Measurements from ENCODE around the gene LARP4B. TPM values are rescaled to one million over a fixed set of nuclear protein-coding genes. Genes with fewer than 3 reads are reported as not detected.
A peak's percentile ranks its signal among the peaks of the same experiment; 100 is the strongest.

The LARP4B gene
- total and polyA plus RNA-seq, 2 donors (not counting 1 experiment from before 2014, with no cell fraction given) = 35.6 to 129 TPM

GRCh38 chr10:846126-846685 lies 85.3 kb downstream of the LARP4B start:
- peaks cover 2 to 56% of the 10 kb centered on the region in 2 experiments for H3K36me3 ChIP-seq (replicated peaks in 1 of 2; ENCODE audit: control extremely low read depth in 1 of 2, control insufficient read depth in 1 of 2, extremely low read depth in 1 of 2, insufficient read depth in 2 of 2, low read length in 1 of 2)
- H2AFZ ChIP-seq (ENCODE audit: insufficient read depth, low read depth, low read length, poor library complexity, severe bottlenecking) = no peak overlapping the region
- H4K20me1 ChIP-seq (ENCODE audit: control insufficient read depth, insufficient read depth, low read length, poor library complexity, severe bottlenecking) = peaks cover 31% of the 10 kb centered on the region
- peaks cover 92% of the 10 kb centered on the region for H3K79me2 ChIP-seq (ENCODE audit: control insufficient read depth, insufficient read depth, low read length)
- no peak for ATAC-seq (ENCODE audit: low read depth)
- CTCF ChIA-PET = no interaction called here
- H3K4me1 ChIP-seq (ENCODE audit: control insufficient read depth in 2 of 2, insufficient read depth in 2 of 2, low read length in 2 of 2) = peaks cover 4 to 5% of the 10 kb centered on the region in 2 donors
- Mint-ChIP-seq H3K4me3 (no peak overlapping the region), H3K4me1 (peaks cover 32% of the 10 kb centered on the region), H3K27ac (no peak overlapping the region), H3K27me3 (no peaks in the 10 kb centered on the region), H3K9me3 (ENCODE audit: insufficient read depth) (peaks cover 4% of the 10 kb centered on the region)
- intact Hi-C loops (cut with micrococcal nuclease) = no loop called here
- peaks cover 0 to 3% (median 0%) of the 10 kb centered on the region in 3 donors for H3K9me3 ChIP-seq (ENCODE audit: control extremely low read depth in 1 of 3, control insufficient read depth in 2 of 3, insufficient read depth in 1 of 3, low read length in 2 of 3)
- no peak overlapping the region for H3K27ac ChIP-seq (ENCODE audit: low read length in 2 of 2)
- H3K4me2 ChIP-seq (replicated peaks; ENCODE audit: low read depth, low read length, poor library complexity, severe bottlenecking) = no peak overlapping the region
- no peak for DNase-seq
- H3K4me3 ChIP-seq (ENCODE audit: control extremely low read depth in 1 of 5, extremely low read depth in 1 of 5, insufficient read depth in 1 of 5, low read depth in 2 of 5, low read length in 4 of 5) = no peak overlapping the region
- WGBS (ENCODE audit: insufficient coverage) = 94% methylated on average over 4 of the region's 7 CpGs
- POLR2A ChIA-PET = no interaction called here
- no peak for TF ChIP-seq CTCF (IDR thresholded peaks at IDR 0.05)
- TF ChIP-seq EZH2 (IDR thresholded peaks at IDR 0.05; ENCODE audit: borderline replicate concordance, insufficient read depth, low read depth, low read length, poor library complexity, severe bottlenecking) = no peak
- H3K9ac ChIP-seq (ENCODE audit: low read length) = no peak overlapping the region
- no peaks in the 10 kb centered on the region for H3K27me3 ChIP-seq (replicated peaks in 1 of 4; ENCODE audit: control extremely low read depth in 1 of 4, control insufficient read depth in 3 of 4, insufficient read depth in 4 of 4, low read length in 3 of 4)

DNA sequence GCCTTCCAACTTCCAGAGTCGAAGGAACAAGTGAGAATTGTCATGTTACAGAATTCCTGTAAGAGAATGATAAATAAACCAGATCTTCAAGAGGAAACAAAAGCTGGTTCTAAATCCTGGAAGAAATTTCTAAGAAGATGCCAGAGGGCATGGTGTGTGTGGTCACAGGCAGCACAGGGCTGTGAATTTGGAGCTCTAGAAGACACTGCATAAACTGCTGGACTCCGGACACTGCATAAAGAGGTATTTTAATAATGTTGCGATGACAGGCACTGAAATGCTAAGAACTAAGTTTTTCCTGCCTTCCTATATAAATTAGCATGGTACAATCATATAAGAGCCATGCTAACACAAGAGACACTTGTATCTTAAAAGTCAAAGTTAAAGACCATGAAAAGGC lies 86.0 kb downstream of the LARP4B start:
- no peak overlapping the region for H3K4me3 Mint-ChIP-seq
- Histone ChIP-seq H3K27ac (ENCODE audit: low read length in 2 of 2) (no peak overlapping the region), H3K4me2 (replicated peaks; ENCODE audit: low read depth, low read length, poor library complexity, severe bottlenecking) (no peak overlapping the region), H3K27me3 (replicated peaks in 1 of 4; ENCODE audit: control extremely low read depth in 1 of 4, control insufficient read depth in 3 of 4, insufficient read depth in 4 of 4, low read length in 3 of 4) (no peaks in the 10 kb centered on the region), H3K9me3 (ENCODE audit: control extremely low read depth in 1 of 3, control insufficient read depth in 2 of 3, insufficient read depth in 1 of 3, low read length in 2 of 3) (peaks cover 0 to under 1% (median 0%) of the 10 kb centered on the region in 3 donors), H3K4me1 (ENCODE audit: control insufficient read depth in 2 of 2, insufficient read depth in 2 of 2, low read length in 2 of 2) (no peaks in the 10 kb centered on the region), H3K9ac (ENCODE audit: low read length) (no peak overlapping the region), H4K20me1 (ENCODE audit: control insufficient read depth, insufficient read depth, low read length, poor library complexity, severe bottlenecking) (peaks cover 35% of the 10 kb centered on the region), H2AFZ (ENCODE audit: insufficient read depth, low read depth, low read length, poor library complexity, severe bottlenecking) (no peak overlapping the region), H3K36me3 (replicated peaks in 1 of 2; ENCODE audit: control extremely low read depth in 1 of 2, control insufficient read depth in 1 of 2, extremely low read depth in 1 of 2, insufficient read depth in 2 of 2, low read length in 1 of 2) (peaks cover 2 to 62% of the 10 kb centered on the region in 2 experiments), H3K4me3 (ENCODE audit: control extremely low read depth in 1 of 5, extremely low read depth in 1 of 5, insufficient read depth in 1 of 5, low read depth in 2 of 5, low read length in 4 of 5) (no peak overlapping the region), H3K79me2 (ENCODE audit: control insufficient read depth, insufficient read depth, low read length) (peaks cover 94% of the 10 kb centered on the region)
- no CpG with 5 or more reads among the region's 3 CpGs for WGBS (ENCODE audit: insufficient coverage)
- peaks cover 4% of the 10 kb centered on the region for H3K9me3 Mint-ChIP-seq (ENCODE audit: insufficient read depth)
- DNase-seq = no peak
- H3K27me3 Mint-ChIP-seq = no peaks in the 10 kb centered on the region
- no peak for ATAC-seq (ENCODE audit: low read depth)
- ChIA-PET CTCF (no interaction called here), POLR2A (no interaction called here)
- peaks cover 29% of the 10 kb centered on the region for H3K4me1 Mint-ChIP-seq
- intact Hi-C loops (cut with micrococcal nuclease) = no loop called here
- peak overlapping the region; percentile 6 for H3K27ac Mint-ChIP-seq
- TF ChIP-seq CTCF (IDR thresholded peaks at IDR 0.05) (no peak), EZH2 (IDR thresholded peaks at IDR 0.05; ENCODE audit: borderline replicate concordance, insufficient read depth, low read depth, low read length, poor library complexity, severe bottlenecking) (no peak)

Measured in B cell (primary cell).